ENCODE results near the gene FUS. TPM values are rescaled to one million over a fixed set of nuclear protein-coding genes. Genes with fewer than 3 reads are reported as not detected.

Gene FUS
- total and polyA plus RNA-seq, 2 of the 8 experiments (the other 6 are each of a cell fraction or from before 2014, with no cell fraction given) = 484 to 685 TPM

GRCh38 chr16:31189412-31189778 lies 9.5 kb downstream of the FUS start:
- Histone ChIP-seq H3K23me2 (ENCODE audit: low read depth, low read length) (no peaks in the 10 kb centered on the region), H3K4me3 (ENCODE audit: extremely low read depth in 1 of 4, insufficient read depth in 2 of 4, low read depth in 3 of 4, low read length in 4 of 4) (no peak overlapping the region), H3K9me3 (ENCODE audit: insufficient read depth in 2 of 2, low read depth in 1 of 2, low read length in 1 of 2) (no peaks in the 10 kb centered on the region), H3K23ac (ENCODE audit: insufficient read length) (no peak overlapping the region), H3K79me2 (ENCODE audit: control insufficient read depth in 1 of 2, insufficient read depth in 2 of 2, low read length in 2 of 2) (peaks cover 3 to 64% of the 10 kb centered on the region in 2 experiments), H3K14ac (ENCODE audit: insufficient read length) (no peak overlapping the region), H2BK120ac (replicated peaks; ENCODE audit: low read depth, low read length) (no peak overlapping the region), H4K20me1 (replicated peaks in 1 of 2; ENCODE audit: control insufficient read depth in 1 of 2, insufficient read depth in 2 of 2, low read length in 2 of 2) (peaks cover 17 to 49% of the 10 kb centered on the region in 2 experiments), H3K4me2 (ENCODE audit: insufficient read depth in 1 of 2, low read depth in 2 of 2, low read length in 2 of 2) (no peak overlapping the region), H3K18ac (ENCODE audit: extremely low read depth, low read length) (no peak overlapping the region), H3K36me3 (ENCODE audit: control insufficient read depth in 2 of 4, insufficient read depth in 4 of 4, low read length in 3 of 4) (peaks cover 82 to 100% (median 98%) of the 10 kb centered on the region in 4 experiments), H2BK5ac (ENCODE audit: low read depth, low read length) (no peak overlapping the region), H4K5ac (ENCODE audit: insufficient read length, low read depth, low read length) (no peak overlapping the region), H2BK15ac (ENCODE audit: low read length) (no peak overlapping the region), H3K9ac (replicated peaks in 1 of 4; ENCODE audit: extremely low read depth in 1 of 4, low read depth in 3 of 4, low read length in 3 of 4) (no peak overlapping the region), H3K4me1 (replicated peaks in 1 of 4; ENCODE audit: control insufficient read depth in 3 of 4, insufficient read depth in 4 of 4, low read length in 3 of 4) (no peaks in the 10 kb centered on the region), H3K27ac (ENCODE audit: low read depth, low read length) (no peak overlapping the region), H4K91ac (replicated peaks; ENCODE audit: insufficient read length, low read length) (no peak overlapping the region), H2AK5ac (ENCODE audit: low read depth, low read length) (no peak overlapping the region), H3K79me1 (ENCODE audit: low read depth, low read length) (peaks cover 7% of the 10 kb centered on the region), H2BK12ac (ENCODE audit: low read depth, low read length) (no peak overlapping the region), H2AFZ (ENCODE audit: low read length) (no peak overlapping the region), H2BK20ac (ENCODE audit: low read length) (no peak overlapping the region), H3K4ac (replicated peaks; ENCODE audit: insufficient read length, low read depth, low read length) (no peak overlapping the region), H3K56ac (replicated peaks; ENCODE audit: insufficient read length, low read depth, low read length) (no peak overlapping the region), H4K8ac (ENCODE audit: extremely low read depth, insufficient read depth, low read length) (no peak overlapping the region), H3K27me3 (replicated peaks in 1 of 4; ENCODE audit: control insufficient read depth in 3 of 4, extremely low read depth in 1 of 4, insufficient read depth in 3 of 4, low read length in 3 of 4) (no peaks in the 10 kb centered on the region)
- FAIRE-seq (no peak), DNase-seq (ENCODE audit: low read depth in 1 of 2, low spot score in 2 of 2) (no peak)
- WGBS, 2 experiments (ENCODE audit: extremely low coverage in 1 of 2, insufficient coverage in 1 of 2, insufficient read length in 1 of 2, insufficient replicate concordance in 2 of 2, low coverage in 1 of 2, low lambda C conversion rate in 2 of 2, missing lambda C conversion rate in 1 of 2) = 83% methylated on average over 2 of the region's 2 CpGs; no CpG with 5 or more reads in 1 of the 2 experiments
- ChIA-PET CTCF (ENCODE audit: partially characterized antibody) (interaction anchor here (0.9 to 1.2 kb wide), 3 partner anchors 12 to 50 kb away, joined by 3 read pairs; no protein-coding TSS in a partner anchor), POLR2A (ENCODE audit: partially characterized antibody) (interaction anchor here (0.6 to 17.4 kb wide), 12 partner anchors 5 to 229 kb away, joined by 3 to 430 read pairs (median 4); partner anchors contain the start of genes FUS, PYCARD, PYDC1 and TRIM72)
- TF ChIP-seq SIX5 (IDR thresholded peaks at IDR 0.05; ENCODE audit: low read depth, low read length) = no peak
- TF ChIP-seq EGR1 (IDR thresholded peaks at IDR 0.05; ENCODE audit: borderline replicate concordance, low read depth, low read length) = no peak
- no peak for TF ChIP-seq CTCF (IDR thresholded peaks at IDR 0.05; ENCODE audit: control extremely low read depth in 1 of 3, insufficient read depth in 1 of 3, low read depth in 1 of 3, low read length in 3 of 3)
- no peak for TF ChIP-seq HDAC2 (IDR thresholded peaks at IDR 0.05; ENCODE audit: borderline replicate concordance in 1 of 2, low read depth in 2 of 2, low read length in 2 of 2)
- no peak for TF ChIP-seq CREB1 (IDR thresholded peaks at IDR 0.05)
- no peak for TF ChIP-seq SIRT6 (IDR thresholded peaks at IDR 0.05; ENCODE audit: low read length)
- no peak for TF ChIP-seq SP1 (IDR thresholded peaks at IDR 0.05; ENCODE audit: low read depth, low read length)
- TF ChIP-seq CHD2 (IDR thresholded peaks at IDR 0.05; ENCODE audit: low read length) = no peak
- TF ChIP-seq JUND (IDR thresholded peaks at IDR 0.05; ENCODE audit: low read length) = no peak
- TF ChIP-seq SUZ12 (IDR thresholded peaks at IDR 0.05; ENCODE audit: low read length) = no peak
- TF ChIP-seq FOSL1 (IDR thresholded peaks at IDR 0.05; ENCODE audit: insufficient read depth, low read depth, low read length) = no peak
